HCT116 (cell line): ENCODE measurements around the gene SPINT2. TPM values are rescaled to one million over a fixed set of nuclear protein-coding genes. Genes with fewer than 3 reads are reported as not detected.

Experiments used
- ATAC-seq: fragments of 200-7000 bp; cut with Tn5 transposase; 2 replicates; pipeline ENCODE4 v1.9.1; 2020; ENCODE audit warnings: mild to moderate bottlenecking, moderate library complexity
- BruUV-seq: library from RNA; stranded (reverse); fragments of 400-500 nt; replicated peaks from 2 replicates; lab custom pipeline; 2021; lab: Mats Ljungman, UMichigan
- CTCF ChIA-PET: fragments of 300-600 bp; sonication (Branson Sonifier 250); formaldehyde crosslinking; loops from one replicate; lab custom pipeline; 2021; ENCODE audit warnings: antibody characterized with exemption; lab: Charles Lee
- POLR2A ChIA-PET: fragments of 300-600, 350-600 bp; sonication (Branson Sonifier 250); formaldehyde crosslinking; loops from one replicate; lab custom pipeline; 2021; ENCODE audit warnings: antibody characterized with exemption; lab: Charles Lee
- RAD21 ChIA-PET, 2 experiments: fragments of 300-600 bp; sonication (Branson Sonifier 250); formaldehyde crosslinking; loops; one replicate each; lab custom pipeline; 2023; ENCODE audit warnings: low total read pairs in 2 of 2; ENCODE audit not compliant: uncharacterized antibody in 2 of 2, unreplicated experiment in 2 of 2, low non-redundant PET in 1 of 2; lab: Charles Lee
- DNase-seq: peaks from one replicate; pipeline ENCODE4 v3.0.0-alpha.2; 2010; ENCODE audit warnings: low read depth, low spot score
- H2AFZ ChIP-seq: fragments of 200-600 bp; shearing (Covaris generic), sonication (generic); 2 replicates; pipeline ENCODE4 v1.6.1; 2017; ENCODE audit warnings: low read depth, mixed run types, mixed read lengths, antibody characterized with exemption, low read length; ENCODE audit not compliant: poor library complexity, severe bottlenecking
- H3K27ac ChIP-seq: 2 replicates; pipeline ENCODE4 v1.5.1; 2012; ENCODE audit warnings: low read depth, low read length
- H3K27me3 ChIP-seq: fragments of 200-600 bp; sonication (generic); 2 replicates; pipeline ENCODE4 v1.6.1; 2016; ENCODE audit warnings: mixed run types, low read length, mixed read lengths; ENCODE audit not compliant: insufficient read depth
- H3K36me3 ChIP-seq, 2 experiments: fragments of 200-500 bp in 1 of 2; fragments of 200-600 bp in 1 of 2; sonication (Bioruptor generic) in 1 of 2; sonication (generic) in 1 of 2; 2 replicates each; pipeline versions ENCODE4 v1.5.1 to v1.6.1; 2014 to 2016; ENCODE audit warnings: low read length in 2 of 2, inconsistent platforms in 1 of 2, mixed read lengths in 1 of 2, mixed run types in 1 of 2; ENCODE audit not compliant: insufficient read depth in 2 of 2, control insufficient read depth in 1 of 2
- H3K4me1 ChIP-seq, 2 experiments: fragments of 200-600 bp in 1 of 2; sonication (generic) in 1 of 2; 2 replicates each; pipeline versions ENCODE4 v1.5.1 to v1.6.1; 2012 to 2017; ENCODE audit warnings: low read length in 2 of 2, inconsistent platforms in 1 of 2, mild to moderate bottlenecking in 1 of 2, mixed read lengths in 1 of 2, mixed run types in 1 of 2, moderate library complexity in 1 of 2; ENCODE audit not compliant: insufficient read depth in 2 of 2, control insufficient read depth in 1 of 2
- H3K4me2 ChIP-seq: fragments of 200-600 bp; sonication (generic); 2 replicates; pipeline ENCODE4 v1.6.1; 2017; ENCODE audit warnings: mixed run types, low read length, mixed read lengths
- H3K4me3 ChIP-seq, 2 experiments: fragments of 200-600 bp in 1 of 2; sonication (generic) in 1 of 2; replicated peaks in 1 of 2; 2 replicates each; pipeline ENCODE4 v1.5.1; 2011 to 2016; ENCODE audit warnings: low read length in 2 of 2, control low read depth in 1 of 2, low read depth in 1 of 2, mild to moderate bottlenecking in 1 of 2, mixed read lengths in 1 of 2, mixed run types in 1 of 2
- H3K79me2 ChIP-seq: fragments of 200-600 bp; sonication (generic); 2 replicates; pipeline ENCODE4 v1.6.1; 2017; ENCODE audit warnings: mild to moderate bottlenecking, mixed run types, low read length, moderate library complexity, mixed read lengths; ENCODE audit not compliant: insufficient read depth
- H3K9ac ChIP-seq: fragments of 200-600 bp; sonication (generic); 2 replicates; pipeline ENCODE4 v1.6.1; 2016; ENCODE audit warnings: low read length, mixed read lengths
- H3K9me2 ChIP-seq: fragments of 200-600 bp; sonication (generic), shearing (Covaris generic); 2 replicates; pipeline ENCODE4 v1.6.1; 2017; ENCODE audit warnings: mixed run types, mild to moderate bottlenecking, moderate library complexity; ENCODE audit not compliant: insufficient read depth
- H3K9me3 ChIP-seq, 2 experiments: fragments of 200-500 bp in 1 of 2; fragments of 200-600 bp in 1 of 2; sonication (Bioruptor generic) in 1 of 2; sonication (generic) in 1 of 2; 2 replicates each; pipeline ENCODE4 v1.6.1; 2014 to 2017; ENCODE audit warnings: low read length in 2 of 2, mixed read lengths in 2 of 2, inconsistent platforms in 1 of 2, low read depth in 1 of 2, mild to moderate bottlenecking in 1 of 2, mixed run types in 1 of 2, moderate library complexity in 1 of 2; ENCODE audit not compliant: control insufficient read depth in 1 of 2, insufficient read depth in 1 of 2
- H4K20me1 ChIP-seq: fragments of 200-600 bp; sonication (generic), shearing (Covaris generic); 2 replicates; pipeline ENCODE4 v1.6.1; 2017; ENCODE audit warnings: mixed run types, mild to moderate bottlenecking, moderate library complexity; ENCODE audit not compliant: insufficient read depth
- CBX3 ChIP-seq: IDR thresholded peaks from 2 replicates; pipeline ENCODE4 v1.6.1; 2012; ENCODE audit warnings: low read depth
- JUND ChIP-seq: IDR thresholded peaks from 2 replicates; pipeline ENCODE4 v1.6.1; 2012
- POLR2AphosphoS5 ChIP-seq: IDR thresholded peaks from 2 replicates; pipeline ENCODE4 v1.6.1; 2011; ENCODE audit warnings: mild to moderate bottlenecking, low read depth, low read length, moderate library complexity
- RAD21 ChIP-seq: IDR thresholded peaks from 2 replicates; pipeline ENCODE4 v1.6.1; 2012; ENCODE audit warnings: low read depth, mild to moderate bottlenecking
- SIN3A ChIP-seq: IDR thresholded peaks from 2 replicates; pipeline ENCODE4 v1.6.1; 2012; ENCODE audit warnings: low read depth
- SRF ChIP-seq: IDR thresholded peaks from 2 replicates; pipeline ENCODE4 v1.6.1; 2012; ENCODE audit warnings: low read depth
- YY1 ChIP-seq: IDR thresholded peaks from 2 replicates; pipeline ENCODE4 v1.6.1; 2011; ENCODE audit warnings: low read length, low read depth, moderate library complexity, mild to moderate bottlenecking; ENCODE audit not compliant: insufficient replicate concordance; ENCODE audit errors: extremely low read depth
- intact Hi-C: fragments of 100-400 bp; cut with micrococcal nuclease; formaldehyde crosslinking; loops from 2 replicates; pipeline ENCODE4 v1.10.0; 2022
- total RNA-seq: library from RNA; stranded (reverse); gene quantifications from one replicate; pipeline ENCODE4 v1.2.1, GENCODE V29; 2021; ENCODE audit not compliant: unreplicated experiment
- TF ChIP-seq, protein P1 (sequence below), 3 experiments: fragments of 200-600 bp in 1 of 3; sonication (generic) in 1 of 3; IDR thresholded peaks in 2 of 3; conservative IDR thresholded peaks in 1 of 3; 2 replicates each; pipeline ENCODE4 v1.5.1; 2012 to 2017; ENCODE audit warnings: low read depth in 2 of 3, low read length in 2 of 3, antibody characterized with exemption in 1 of 3, borderline replicate concordance in 1 of 3, control low read depth in 1 of 3, mild to moderate bottlenecking in 1 of 3, mixed read lengths in 1 of 3, mixed run types in 1 of 3, moderate library complexity in 1 of 3; ENCODE audit not compliant: insufficient read depth in 1 of 3

The SPINT2 gene
- total RNA-seq, 1 experiment from 2014 or later: 500 TPM

GRCh38 chr19:38250428-38250820 lies 13.9 kb upstream of the SPINT2 start:
- CTCF ChIA-PET: no interaction called here
- Histone ChIP-seq H3K4me2 (no peak overlapping the region), H3K9me2 (no peaks in the 10 kb centered on the region), H3K4me3 (no peak overlapping the region), H3K4me1 (peaks cover under 1 to 28% of the 10 kb centered on the region in 2 experiments; a peak in 3 of 4 replicates), H3K9ac (no peak overlapping the region), H3K79me2 (no peaks in the 10 kb centered on the region), H3K27ac (no peak overlapping the region), H3K27me3 (no peaks in the 10 kb centered on the region), H3K9me3 (no peaks in the 10 kb centered on the region), H3K36me3 (no peaks in the 10 kb centered on the region), H4K20me1 (no peaks in the 10 kb centered on the region)
- intact Hi-C loops: no loop called here
- DNase-seq: no peak
- no TSS peak for BruUV-seq
- no peak for ATAC-seq
- RAD21 ChIA-PET: no interaction called here
- POLR2A ChIA-PET: no interaction called here
- TF ChIP-seq SRF (no peak), RAD21 (no peak), YY1 (no peak), SIN3A (no peak), POLR2AphosphoS5 (no peak), CBX3 (no peak), JUND (no peak)
- TF ChIP-seq, protein P1, sequence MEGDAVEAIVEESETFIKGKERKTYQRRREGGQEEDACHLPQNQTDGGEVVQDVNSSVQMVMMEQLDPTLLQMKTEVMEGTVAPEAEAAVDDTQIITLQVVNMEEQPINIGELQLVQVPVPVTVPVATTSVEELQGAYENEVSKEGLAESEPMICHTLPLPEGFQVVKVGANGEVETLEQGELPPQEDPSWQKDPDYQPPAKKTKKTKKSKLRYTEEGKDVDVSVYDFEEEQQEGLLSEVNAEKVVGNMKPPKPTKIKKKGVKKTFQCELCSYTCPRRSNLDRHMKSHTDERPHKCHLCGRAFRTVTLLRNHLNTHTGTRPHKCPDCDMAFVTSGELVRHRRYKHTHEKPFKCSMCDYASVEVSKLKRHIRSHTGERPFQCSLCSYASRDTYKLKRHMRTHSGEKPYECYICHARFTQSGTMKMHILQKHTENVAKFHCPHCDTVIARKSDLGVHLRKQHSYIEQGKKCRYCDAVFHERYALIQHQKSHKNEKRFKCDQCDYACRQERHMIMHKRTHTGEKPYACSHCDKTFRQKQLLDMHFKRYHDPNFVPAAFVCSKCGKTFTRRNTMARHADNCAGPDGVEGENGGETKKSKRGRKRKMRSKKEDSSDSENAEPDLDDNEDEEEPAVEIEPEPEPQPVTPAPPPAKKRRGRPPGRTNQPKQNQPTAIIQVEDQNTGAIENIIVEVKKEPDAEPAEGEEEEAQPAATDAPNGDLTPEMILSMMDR (IDR thresholded peaks at IDR 0.05 in 2 of 3, conservative IDR thresholded peaks at IDR 0.05 in 1 of 3; ENCODE audit: borderline replicate concordance in 1 of 3, insufficient read depth in 1 of 3, low read depth in 2 of 3, low read length in 2 of 3): no peak
- TF ChIP-seq, all 23 proteins: peak for 0
- no peak overlapping the region for H2AFZ ChIP-seq
